GM19324 (cell line): ENCODE data around the gene SPOP.

Experiments
- ATAC-seq: cut with Tn5 transposase; IDR thresholded peaks from one replicate; pipeline ENCODE4 v1.9.1; 2021; ENCODE audit warnings: mild to moderate bottlenecking, moderate library complexity; ENCODE audit not compliant: unreplicated experiment, low FRiP score

SPOP gene

DNA sequence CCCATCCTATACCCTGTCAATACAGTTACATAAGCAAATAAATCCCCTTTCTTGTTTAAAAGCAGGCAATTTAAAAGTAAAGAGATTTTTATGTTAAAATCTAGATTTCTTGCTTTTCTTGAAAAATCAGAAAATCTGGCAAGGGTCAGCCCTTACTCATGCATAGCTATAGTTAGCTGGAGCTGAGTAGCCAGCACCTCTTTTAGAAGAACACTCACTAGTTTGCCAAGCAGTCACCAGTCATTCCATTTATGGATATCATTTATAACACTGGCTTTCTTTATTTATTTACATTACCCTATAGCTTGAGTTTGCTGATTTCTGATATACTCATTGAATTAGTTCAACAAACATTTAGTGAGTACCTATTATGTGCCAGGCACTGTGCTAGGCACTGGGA lies 56.5 kb downstream of the SPOP start:
- ATAC-seq: no peak

DNA sequence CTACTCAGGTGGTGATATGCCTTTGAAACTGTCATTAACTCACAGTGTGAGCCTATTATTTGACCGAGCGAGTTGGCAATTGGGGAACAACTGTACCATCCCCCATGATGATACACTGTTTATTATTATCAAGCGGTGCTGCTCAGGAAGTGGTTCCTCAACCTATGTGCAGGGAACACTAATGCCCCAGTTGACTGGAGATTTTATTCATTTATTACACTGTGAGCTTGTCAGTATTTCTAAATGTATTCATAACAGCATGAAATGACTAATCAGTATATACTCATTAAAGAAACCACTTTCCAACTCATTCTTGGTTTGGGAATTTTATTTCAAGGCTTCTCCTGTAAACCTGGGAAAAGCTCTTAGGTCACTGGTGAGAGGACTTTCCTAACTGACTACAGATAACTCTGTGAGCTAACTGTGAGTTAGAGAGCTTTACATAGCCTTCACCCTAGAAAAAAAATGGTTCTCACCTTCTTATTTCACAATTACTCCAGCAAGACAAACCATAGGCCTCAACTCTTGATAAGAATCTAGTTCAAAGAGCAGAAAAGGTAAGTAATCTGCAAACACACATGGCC lies 59.8 kb downstream of the SPOP start:
- no peak for ATAC-seq

GRCh38 chr17:49616601-49617131 lies 61.2 kb downstream of the SPOP start:
- ATAC-seq: no peak

- no peak for ATAC-seq
These were observed 61.8 kb downstream of the SPOP start for GRCh38 chr17:49616086-49616485.

DNA sequence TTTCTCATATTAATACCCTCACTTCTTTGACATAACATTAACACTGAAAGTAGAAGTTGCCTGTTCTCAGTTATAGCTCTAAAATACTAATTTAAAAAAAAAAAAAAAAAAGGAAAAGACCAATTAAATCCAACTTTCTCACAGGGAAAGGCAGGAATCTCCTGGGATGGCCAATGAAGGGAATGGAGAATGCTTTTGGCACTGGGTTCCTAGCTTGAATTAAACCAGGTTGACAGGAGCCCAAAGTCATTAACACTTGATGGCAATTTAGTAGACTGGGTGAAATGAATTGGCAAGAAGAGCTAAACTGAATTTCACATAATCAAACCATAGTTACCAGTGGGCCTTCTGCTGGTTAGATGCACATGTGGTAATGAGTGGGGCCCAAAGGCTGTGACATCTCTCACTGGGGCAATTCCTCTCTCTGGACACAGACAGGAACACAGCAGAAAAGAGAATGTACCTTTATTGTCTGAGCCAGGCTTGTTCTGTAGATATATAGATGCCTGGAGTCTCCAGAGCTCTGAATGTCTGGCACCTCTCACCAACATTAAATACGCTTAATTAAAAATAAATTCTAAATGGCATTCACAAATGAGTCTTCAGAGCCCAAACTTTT lies 64.6 kb downstream of the SPOP start:
- no peak for ATAC-seq

- ATAC-seq: no peak
These were observed 65.2 kb downstream of the SPOP start for GRCh38 chr17:49612726-49613125.

- ATAC-seq: no peak
These were observed 66.9 kb downstream of the SPOP start for GRCh38 chr17:49610883-49611584.

- no peak for ATAC-seq
These were observed 73.5 kb downstream of the SPOP start for GRCh38 chr17:49604314-49604869.

DNA sequence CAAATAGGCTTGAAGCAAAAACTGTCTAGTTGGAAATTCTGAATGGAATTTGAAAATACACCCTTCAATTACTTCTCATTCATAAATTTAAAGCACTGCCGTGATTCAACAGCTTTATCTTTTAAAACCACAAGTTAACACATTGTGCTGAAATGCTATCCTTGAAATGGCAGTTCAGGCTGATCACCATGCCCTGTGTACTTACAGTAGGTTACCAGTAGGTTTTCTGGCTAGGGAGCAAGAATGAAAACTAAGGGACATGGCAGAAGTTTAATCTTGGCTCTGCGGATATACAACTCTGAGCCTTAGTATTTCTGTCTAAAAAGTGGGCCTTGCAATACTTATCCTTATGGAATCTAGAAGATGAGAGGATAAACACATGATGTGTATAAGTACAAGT lies 74.2 kb downstream of the SPOP start:
- no peak for ATAC-seq

GRCh38 chr17:49603238-49603637 lies 74.7 kb downstream of the SPOP start:
- ATAC-seq: no peak

GRCh38 chr17:49602783-49603182 lies 75.1 kb downstream of the SPOP start:
- no peak for ATAC-seq

DNA sequence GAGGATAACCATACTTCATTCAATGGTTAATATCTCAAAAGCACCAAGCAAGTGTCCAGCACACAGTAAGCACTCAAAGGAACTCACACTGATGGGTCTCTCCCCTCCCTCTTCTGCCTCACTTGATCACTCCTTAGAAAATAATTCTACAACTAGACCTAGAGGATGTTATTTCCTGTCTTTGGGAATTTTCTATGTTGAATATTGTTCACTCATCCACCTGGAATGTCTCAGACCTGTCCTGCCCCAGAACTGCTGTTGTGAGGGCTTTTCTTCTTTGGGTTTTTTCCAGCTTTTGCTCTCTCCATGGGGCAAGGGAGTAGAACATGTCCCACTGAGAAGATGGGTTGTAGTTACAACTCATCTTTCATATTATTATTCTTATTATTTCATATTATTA lies 76.9 kb downstream of the SPOP start:
- ATAC-seq: no peak

GRCh38 chr17:49598918-49599317 lies 79.0 kb downstream of the SPOP start:
- ATAC-seq: no peak

- no peak for ATAC-seq
These were observed 79.8 kb downstream of the SPOP start for GRCh38 chr17:49597928-49598655.

DNA sequence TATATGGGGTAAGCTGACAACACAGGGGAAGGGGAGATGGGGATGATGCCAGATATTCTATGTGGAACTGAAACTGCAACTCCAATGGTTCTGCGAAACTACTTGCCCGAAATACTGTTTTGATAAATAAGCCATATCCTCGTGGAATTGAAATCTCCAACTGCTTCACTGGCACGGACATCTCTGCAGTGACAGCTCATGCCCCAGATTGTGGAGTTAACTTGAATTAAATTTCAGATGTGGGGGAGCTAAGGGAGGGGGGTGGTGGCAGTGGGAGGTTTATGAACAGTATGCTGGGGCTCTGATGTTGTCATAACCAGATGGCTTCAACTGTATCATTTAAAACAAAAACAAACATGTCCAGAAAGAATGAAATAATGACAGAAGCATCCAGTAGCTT lies 80.5 kb downstream of the SPOP start:
- no peak for ATAC-seq

GRCh38 chr17:49596613-49597244 lies 81.2 kb downstream of the SPOP start:
- no peak for ATAC-seq

DNA sequence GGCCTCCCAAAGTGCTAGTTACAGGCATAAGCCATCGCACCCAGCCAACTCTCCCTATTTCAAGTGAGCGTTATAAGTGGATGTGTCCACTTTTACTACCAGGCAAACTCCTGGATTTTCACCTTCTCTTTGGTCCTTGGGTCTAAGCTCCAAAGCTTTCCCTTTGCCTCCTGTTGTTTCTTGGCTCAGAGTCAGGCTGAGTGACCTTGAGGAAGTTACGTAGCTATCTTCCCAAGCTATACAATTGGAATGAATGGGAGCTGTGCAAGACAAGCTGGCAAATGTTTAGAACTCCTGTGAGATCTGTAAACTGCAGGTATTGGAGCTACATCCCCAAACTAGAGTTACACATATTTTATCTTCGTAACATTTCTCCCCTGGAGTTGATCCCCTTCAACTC lies 81.9 kb downstream of the SPOP start:
- no peak for ATAC-seq

GRCh38 chr17:49595328-49595727 lies 82.6 kb downstream of the SPOP start:
- no peak for ATAC-seq

DNA sequence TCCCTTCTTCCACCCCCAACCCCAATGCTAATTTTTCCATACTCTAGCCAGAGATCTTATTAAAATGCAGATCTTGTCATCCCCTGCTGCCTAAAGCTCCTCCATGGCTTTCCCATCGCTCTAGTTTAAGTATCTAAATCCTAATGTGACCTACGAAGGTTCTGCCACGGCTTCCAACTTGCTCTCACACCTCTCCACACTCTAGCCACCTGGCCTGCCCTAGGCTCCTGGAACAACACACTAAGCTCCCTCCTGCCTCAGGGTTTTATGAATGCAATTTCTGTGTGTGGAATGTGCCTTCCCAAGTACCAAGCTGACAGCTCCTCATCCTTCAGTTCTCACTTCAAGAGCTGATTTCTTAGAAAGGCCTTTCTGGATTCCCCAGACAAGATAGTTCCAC lies 85.6 kb downstream of the SPOP start:
- no peak for ATAC-seq

DNA sequence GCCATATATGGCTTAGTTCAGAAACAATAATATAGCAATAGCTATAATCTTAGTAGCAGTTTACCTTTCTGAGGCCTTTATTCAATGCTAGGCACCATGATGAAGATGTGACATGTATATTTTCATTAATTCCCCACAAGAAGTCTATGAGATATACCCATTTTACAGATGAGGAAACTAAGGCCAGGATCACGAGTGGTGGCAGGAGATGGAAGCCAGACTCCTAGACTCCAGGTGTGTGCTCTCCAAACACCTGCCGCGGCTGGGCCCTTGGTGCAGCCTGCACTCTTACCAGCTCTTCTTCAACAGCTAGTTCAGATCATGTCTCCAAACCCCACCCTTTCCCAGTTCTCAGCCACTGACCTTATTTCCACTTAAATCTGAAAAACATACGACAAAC lies 87.0 kb downstream of the SPOP start:
- ATAC-seq: no peak

- no peak for ATAC-seq
These were observed 88.3 kb downstream of the SPOP start for GRCh38 chr17:49589577-49589927.
